K562 (cell line): ENCODE data around the gene CBFA2T3. TPM values are rescaled to one million over a fixed set of nuclear protein-coding genes. Genes with fewer than 3 reads are reported as not detected.

Experiments used
- ATAC-seq: fragments of 200-7000 bp; cut with Tn5 transposase; 3 replicates; pipeline ENCODE4 v1.9.1; 2020; ENCODE audit warnings: moderate library complexity
- BruUV-seq: library from RNA; stranded (reverse); fragments of 400-500 nt; replicated peaks from 2 replicates; lab custom pipeline; 2021; lab: Mats Ljungman, UMichigan
- CTCF ChIA-PET: fragments of 300-600 bp; formaldehyde crosslinking; extraction: SDS; loops from one replicate; lab custom pipeline; 2021; ENCODE audit warnings: low intra/inter-chr PET ratio; lab: Yijun Ruan, JAX
- POLR2A ChIA-PET: fragments of 300-600, 350-650 bp; sonication (Branson Sonifier 250); formaldehyde crosslinking; extraction: SDS; loops from one replicate; lab custom pipeline; 2021; ENCODE audit warnings: antibody characterized with exemption, inconsistent platforms; lab: Yijun Ruan, JAX
- DNase-seq, 4 experiments: peaks; one replicate each; pipeline versions ENCODE4 v3.0.0 to v3.0.0-alpha.2; 2011 to 2018; ENCODE audit warnings: low spot score in 3 of 4, mixed read lengths in 3 of 4; ENCODE audit errors: extremely low read depth in 1 of 4
- FAIRE-seq: peaks from 2 replicates; lab custom pipeline; 2011; peaks lifted over from hg19 to GRCh38; lab: Jason Lieb, UNC
- H2AFZ ChIP-seq: 2 replicates; pipeline ENCODE4 v1.6.0; 2011; ENCODE audit warnings: low read depth, low read length, control low read depth, inconsistent platforms
- H3K27ac ChIP-seq: fragments of 200-600 bp; 3 replicates; pipeline ENCODE4 v1.8.0; 2011; ENCODE audit warnings: low read depth, mild to moderate bottlenecking, control low read depth, inconsistent platforms, low read length, moderate library complexity, mixed read lengths; ENCODE audit errors: extremely low read depth
- H3K27me3 ChIP-seq, 2 experiments: fragments of 300-600 bp in 1 of 2; 2 replicates in 1 of 2; 3 replicates in 1 of 2; pipeline versions ENCODE4 v1.6.0 to v1.8.0; 2011; ENCODE audit warnings: inconsistent platforms in 2 of 2, low read length in 2 of 2, mild to moderate bottlenecking in 1 of 2, mixed read lengths in 1 of 2, moderate library complexity in 1 of 2; ENCODE audit not compliant: control insufficient read depth in 2 of 2, insufficient read depth in 2 of 2
- H3K36me3 ChIP-seq: fragments of 300-600 bp; 3 replicates; pipeline ENCODE4 v1.8.0; 2011; ENCODE audit warnings: mild to moderate bottlenecking, low read length, inconsistent platforms; ENCODE audit not compliant: control insufficient read depth, insufficient read depth
- H3K4me1 ChIP-seq, 2 experiments: fragments of 200-600 bp in 1 of 2; replicated peaks in 1 of 2; 2 replicates in 1 of 2; 3 replicates in 1 of 2; pipeline versions ENCODE4 v1.5.1 to v1.8.0; 2011; ENCODE audit warnings: inconsistent platforms in 2 of 2, low read length in 2 of 2, mild to moderate bottlenecking in 1 of 2, mixed read lengths in 1 of 2, moderate library complexity in 1 of 2; ENCODE audit not compliant: control insufficient read depth in 2 of 2, insufficient read depth in 2 of 2
- H3K4me2 ChIP-seq: 2 replicates; pipeline ENCODE4 v1.6.1; 2011; ENCODE audit warnings: low read length, control low read depth, inconsistent platforms, mixed read lengths; ENCODE audit not compliant: insufficient read depth
- H3K4me3 ChIP-seq: fragments of 200-600 bp; sonication (generic), shearing (Covaris generic); 2 replicates; pipeline ENCODE4 v1.5.1; 2016; ENCODE audit warnings: control low read depth, inconsistent platforms
- H3K79me2 ChIP-seq: fragments of 200-600 bp; 3 replicates; pipeline ENCODE4 v1.8.0; 2011; ENCODE audit warnings: low read length, inconsistent platforms; ENCODE audit not compliant: control insufficient read depth, insufficient read depth
- H3K9ac ChIP-seq, 2 experiments: 2 replicates each; pipeline versions ENCODE4 v1.6.0 to v1.6.1; 2011; ENCODE audit warnings: low read depth in 2 of 2, low read length in 2 of 2, control low read depth in 1 of 2, inconsistent platforms in 1 of 2, mild to moderate bottlenecking in 1 of 2, mixed read lengths in 1 of 2; ENCODE audit not compliant: insufficient read depth in 1 of 2
- H3K9me1 ChIP-seq: one replicate; pipeline ENCODE4 v1.6.0; 2011; ENCODE audit warnings: inconsistent platforms, mild to moderate bottlenecking, low read length, moderate library complexity; ENCODE audit not compliant: control insufficient read depth, insufficient read depth
- H3K9me3 ChIP-seq: replicated peaks from 2 replicates; pipeline ENCODE4 v1.5.1; 2011; ENCODE audit warnings: low read depth, low read length, inconsistent platforms; ENCODE audit not compliant: control insufficient read depth, insufficient read depth
- H4K20me1 ChIP-seq: replicated peaks from 2 replicates; pipeline ENCODE4 v1.6.1; 2011; ENCODE audit warnings: low read length, inconsistent platforms, mixed read lengths; ENCODE audit not compliant: control insufficient read depth, insufficient read depth
- CBX1 ChIP-seq: sonication (generic); IDR thresholded peaks from 2 replicates; pipeline ENCODE4 v1.6.1; 2016; ENCODE audit warnings: antibody characterized with exemption, low read depth, mild to moderate bottlenecking
- CHCHD3 ChIP-seq: fragments of 250-450 bp; sonication (Bioruptor Pico); IDR thresholded peaks from 2 replicates; pipeline ENCODE4 v2.1.2; 2022; ENCODE audit warnings: mild to moderate bottlenecking
- KAT2B ChIP-seq: IDR thresholded peaks from one replicate; pipeline ENCODE4 v1.6.1; 2012; ENCODE audit warnings: low read depth, mild to moderate bottlenecking, control low read depth, inconsistent platforms, low read length, moderate library complexity
- KAT7 ChIP-seq: sonication (generic); formaldehyde crosslinking; IDR thresholded peaks from 2 replicates; pipeline ENCODE4 v1.8.0; 2022; ENCODE audit warnings: missing genetic modification reagents, mild to moderate bottlenecking, borderline replicate concordance
- MNT ChIP-seq, 2 experiments: fragments of 450-650 bp; conservative IDR thresholded peaks; 2 replicates each; pipeline ENCODE4 v1.6.1; 2017; ENCODE audit warnings: mild to moderate bottlenecking in 2 of 2, moderate library complexity in 2 of 2
- NFYB ChIP-seq: IDR thresholded peaks from 2 replicates; pipeline ENCODE4 v1.6.1; 2011; ENCODE audit warnings: mild to moderate bottlenecking, moderate library complexity; ENCODE audit not compliant: insufficient read length; ENCODE audit errors: extremely low read depth
- PKNOX1 ChIP-seq: fragments of 450-650 bp; IDR thresholded peaks from 2 replicates; pipeline ENCODE4 v1.6.1; 2016
- POLR2G ChIP-seq: fragments of 200-400 bp; formaldehyde crosslinking; IDR thresholded peaks from 2 replicates; pipeline ENCODE4 v1.6.1; 2017; ENCODE audit warnings: low read depth, mild to moderate bottlenecking, antibody characterized with exemption, low read length, moderate library complexity
- TAL1 ChIP-seq: fragments of 450-650 bp; IDR thresholded peaks from 2 replicates; pipeline ENCODE4 v1.6.1; 2016; ENCODE audit warnings: mild to moderate bottlenecking
- ZNF24 ChIP-seq: fragments of 450-650 bp; IDR thresholded peaks from 2 replicates; pipeline ENCODE4 v1.6.1; 2016
- ZNF77 ChIP-seq: fragments of 250-450 bp; sonication (Bioruptor Pico); IDR thresholded peaks from 2 replicates; pipeline ENCODE4 v1.5.0; 2020
- ZSCAN29 ChIP-seq: fragments of 450-650 bp; IDR thresholded peaks from 2 replicates; pipeline ENCODE4 v1.6.1; 2017
- WGBS: fragments of 100-300 bp; shearing (Covaris generic); methylation state at CpG from one replicate; pipeline ENCODE4 v1.1.6; 2016; ENCODE audit warnings: low coverage, mixed read lengths; ENCODE audit not compliant: insufficient coverage; ENCODE audit errors: missing lambda C conversion rate; 5-methylcytosine and 5-hydroxymethylcytosine counted together
- in situ Hi-C: fragments of 300-500 bp; cut with MboI; formaldehyde crosslinking; loops from 4 replicates; pipeline ENCODE4 v1.15.0; 2018; ENCODE audit warnings: inconsistent platforms, mixed read lengths
- intact Hi-C: fragments of 100-400 bp; cut with micrococcal nuclease; formaldehyde crosslinking; loops from 2 replicates; pipeline ENCODE4 v1.14.2; 2022
- polyA plus RNA-seq, 8 experiments: library from polyadenylated mRNA; depleted of rRNA in 4 of 8; stranded (reverse) in 5 of 8; unstranded in 3 of 8; fragments of >200 nt; fragmentation: Nextera tagmentation in 2 of 8; fragmentation: Illumina TruSeq in 1 of 8; extraction: Ambion mirVana in 2 of 8; extraction: Trizol in 1 of 8; gene quantifications; 2 replicates each; pipeline versions ENCODE4 v1.2.1 to v1.2.3, GENCODE V29; 2011 to 2014; ENCODE audit warnings: inconsistent platforms in 1 of 8, missing spikeins in 1 of 8
- total RNA-seq, 7 experiments: library from RNA; depleted of rRNA in 6 of 7; stranded (reverse); fragments of >200 nt in 6 of 7; fragmentation: Illumina TruSeq in 2 of 7; extraction: Trizol in 2 of 7; gene quantifications; 2 replicates each; pipeline versions ENCODE4 v1.2.1 to v1.2.3, GENCODE V29; 2011 to 2021; ENCODE audit warnings: low replicate concordance in 1 of 7

The CBFA2T3 gene
- total and polyA plus RNA-seq, 9 of the 15 experiments (the other 6 are each of a cell fraction or from before 2014, with no cell fraction given), result 2.3 to 145 (median 6.7) TPM

- Histone ChIP-seq H3K27ac (no peak overlapping the region), H2AFZ (no peak overlapping the region), H3K4me2 (no peak overlapping the region), H3K9me1 (no peaks in the 10 kb centered on the region), H3K4me1 (peaks cover 0 to 41% of the 10 kb centered on the region in 2 experiments; a peak in 2 of 5 replicates), H4K20me1 (peaks cover 18% of the 10 kb centered on the region), H3K27me3 (no peaks in the 10 kb centered on the region), H3K4me3 (no peak overlapping the region), H3K36me3 (peaks cover 87% of the 10 kb centered on the region), H3K9me3 (no peaks in the 10 kb centered on the region), H3K9ac (no peak overlapping the region), H3K79me2 (peaks cover 93% of the 10 kb centered on the region)
- POLR2A ChIA-PET, result no interaction called here
- 95% methylated on average over 19 of the region's 30 CpGs for WGBS
- in situ Hi-C loops, result no loop called here
- FAIRE-seq (no peak), DNase-seq (no peak), ATAC-seq (no peak)
- CTCF ChIA-PET, result no interaction called here
- intact Hi-C loops, result no loop called here
- no TSS peak for BruUV-seq
- no peak for TF ChIP-seq TAL1
- peak; percentile 38 for TF ChIP-seq NFYB
- TF ChIP-seq POLR2G, result peak; percentile 61; the same call in 1 of the 2 replicates
These were observed 59.7 kb downstream of the CBFA2T3 start for GRCh38 chr16:88917146-88917914.

GRCh38 chr16:88915639-88916327, 61.2 kb downstream of the CBFA2T3 start:
- ATAC-seq (no peak), DNase-seq (no peak), FAIRE-seq (peak; percentile 55)
- no peak overlapping the region for H2AFZ ChIP-seq
- peaks cover 93% of the 10 kb centered on the region for H3K79me2 ChIP-seq
- no peak overlapping the region for H3K27ac ChIP-seq
- peaks cover 0 to 43% of the 10 kb centered on the region in 2 experiments; a peak in 3 of 5 replicates for H3K4me1 ChIP-seq
- peaks cover 33% of the 10 kb centered on the region for H4K20me1 ChIP-seq
- CTCF ChIA-PET, result no interaction called here
- WGBS, result 94% methylated on average over 14 of the region's 30 CpGs
- peaks cover 89% of the 10 kb centered on the region for H3K36me3 ChIP-seq
- POLR2A ChIA-PET, result no interaction called here
- no peak overlapping the region for H3K4me3 ChIP-seq
- no peaks in the 10 kb centered on the region for H3K9me3 ChIP-seq
- no peak overlapping the region for H3K4me2 ChIP-seq
- H3K9me1 ChIP-seq, result peaks cover 4% of the 10 kb centered on the region
- in situ Hi-C loops, result no loop called here
- no peaks in the 10 kb centered on the region for H3K27me3 ChIP-seq
- intact Hi-C loops, result no loop called here
- H3K9ac ChIP-seq, result no peak overlapping the region
- no TSS peak for BruUV-seq
- no peak for TF ChIP-seq ZSCAN29
- TF ChIP-seq KAT2B, result no peak
- no peak for TF ChIP-seq PKNOX1
- no peak for TF ChIP-seq ZNF77 (CRISPR knock-in tag)
- TF ChIP-seq KAT7 (CRISPR knock-in tag), result no peak
- no peak for TF ChIP-seq MNT (conservative IDR thresholded peaks at IDR 0.05)
- TF ChIP-seq ZNF24, result no peak
- TF ChIP-seq CBX1, result no peak
- TF ChIP-seq CHCHD3 (CRISPR knock-in tag), result no peak
